MM.1S (cell line): ENCODE measurements around the gene ISLR.

Source experiments
- DNase-seq: peaks from one replicate; pipeline ENCODE4 v3.0.0-alpha.2; 2015
- H2AFZ ChIP-seq: fragments of 300-600 bp; sonication (generic); 2 replicates; pipeline ENCODE4 v1.6.0; 2016; ENCODE audit warnings: antibody characterized with exemption, low read length
- H3F3A ChIP-seq: fragments of 300-600 bp; sonication (generic); 2 replicates; pipeline ENCODE4 v1.6.1; 2016; ENCODE audit warnings: mild to moderate bottlenecking, antibody characterized with exemption, low read length, moderate library complexity, mixed read lengths; ENCODE audit not compliant: insufficient read depth
- H3K27ac ChIP-seq: fragments of 300-600 bp; sonication (generic); 2 replicates; pipeline ENCODE4 v1.5.1; 2016; ENCODE audit warnings: mild to moderate bottlenecking, low read length
- H3K27me3 ChIP-seq: fragments of 300-600 bp; sonication (generic); replicated peaks from 2 replicates; pipeline ENCODE4 v1.6.0; 2016; ENCODE audit warnings: low read length; ENCODE audit not compliant: insufficient read depth
- H3K36me3 ChIP-seq: fragments of 300-600 bp; sonication (generic); replicated peaks from 2 replicates; pipeline ENCODE4 v1.6.1; 2016; ENCODE audit warnings: mild to moderate bottlenecking, low read length, mixed read lengths; ENCODE audit not compliant: insufficient read depth
- H3K4me1 ChIP-seq: fragments of 300-600 bp; sonication (generic); 2 replicates; pipeline ENCODE4 v1.6.1; 2016; ENCODE audit warnings: low read length, mixed read lengths
- H3K4me2 ChIP-seq: fragments of 300-600 bp; sonication (generic); 2 replicates; pipeline ENCODE4 v1.6.0; 2016; ENCODE audit warnings: low read depth, low read length
- H3K4me3 ChIP-seq: fragments of 300-600 bp; sonication (generic); 2 replicates; pipeline ENCODE4 v1.5.1; 2016; ENCODE audit warnings: low read length, mixed read lengths
- H3K79me2 ChIP-seq: fragments of 300-600 bp; sonication (generic); 2 replicates; pipeline ENCODE4 v1.6.1; 2016; ENCODE audit warnings: mixed run types, low read length, mixed read lengths
- H3K9ac ChIP-seq: fragments of 300-600 bp; sonication (generic); 2 replicates; pipeline ENCODE4 v1.6.1; 2016; ENCODE audit warnings: low read length, mixed read lengths
- H3K9me2 ChIP-seq: fragments of 300-600 bp; sonication (generic); replicated peaks from 2 replicates; pipeline ENCODE4 v1.6.1; 2016; ENCODE audit warnings: mild to moderate bottlenecking, low read length, mixed read lengths; ENCODE audit not compliant: insufficient read depth
- H3K9me3 ChIP-seq: fragments of 300-600 bp; sonication (generic); replicated peaks from 2 replicates; pipeline ENCODE4 v1.6.1; 2016; ENCODE audit warnings: mild to moderate bottlenecking, low read length, mixed read lengths; ENCODE audit not compliant: insufficient read depth
- H4K20me1 ChIP-seq: fragments of 300-600 bp; sonication (generic); 2 replicates; pipeline ENCODE4 v1.6.1; 2016; ENCODE audit warnings: mild to moderate bottlenecking, low read length, moderate library complexity, mixed read lengths; ENCODE audit not compliant: insufficient read depth
- EZH2 ChIP-seq: fragments of 300-600 bp; sonication (generic); optimal IDR thresholded peaks from 2 replicates; pipeline ENCODE3; 2017; ENCODE audit warnings: low read depth, mild to moderate bottlenecking, antibody characterized with exemption, low read length, mixed read lengths
- EZH2phosphoT487 ChIP-seq: fragments of 300-600 bp; sonication (generic); IDR thresholded peaks from 2 replicates; pipeline ENCODE4 v1.6.1; 2018; ENCODE audit warnings: antibody characterized with exemption, low read length
- TF ChIP-seq, protein P1 (sequence below): fragments of 300-600 bp; sonication (generic); IDR thresholded peaks from 2 replicates; pipeline ENCODE4 v1.5.1; 2016; ENCODE audit warnings: antibody characterized with exemption, low read length, mixed read lengths

Gene ISLR

DNA sequence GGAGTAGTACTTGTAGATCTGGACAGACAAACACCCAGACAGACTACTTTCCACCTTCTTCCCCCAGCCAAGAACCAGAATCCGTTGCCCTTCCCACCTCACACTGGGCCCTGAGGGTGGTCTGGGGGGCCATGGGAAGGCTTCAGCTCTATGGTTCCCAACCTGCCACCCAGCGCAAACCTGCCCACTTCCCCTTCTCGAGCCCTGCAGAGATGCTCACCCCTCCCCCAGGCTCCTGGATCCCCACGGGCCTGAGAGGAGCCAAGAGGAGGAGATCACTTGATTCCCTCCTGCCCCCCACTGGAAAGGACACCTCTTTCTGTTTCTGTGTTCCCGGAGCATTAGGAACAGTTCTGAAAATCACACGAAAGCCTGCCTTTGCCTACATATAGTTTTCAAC, 20.4 kb downstream of the ISLR start:
- Histone ChIP-seq H3F3A (no peaks in the 10 kb centered on the region), H3K4me2 (no peak overlapping the region), H3K4me1 (no peaks in the 10 kb centered on the region), H3K36me3 (no peaks in the 10 kb centered on the region), H3K4me3 (no peak overlapping the region), H3K27ac (no peak overlapping the region), H4K20me1 (no peaks in the 10 kb centered on the region), H3K9me3 (no peaks in the 10 kb centered on the region), H3K9me2 (no peaks in the 10 kb centered on the region), H3K27me3 (peaks cover 83% of the 10 kb centered on the region), H3K79me2 (no peaks in the 10 kb centered on the region), H3K9ac (no peak overlapping the region), H2AFZ (no peak overlapping the region)
- DNase-seq, result no peak
- TF ChIP-seq EZH2 (no peak), EZH2phosphoT487 (no peak)
- TF ChIP-seq, protein P1, sequence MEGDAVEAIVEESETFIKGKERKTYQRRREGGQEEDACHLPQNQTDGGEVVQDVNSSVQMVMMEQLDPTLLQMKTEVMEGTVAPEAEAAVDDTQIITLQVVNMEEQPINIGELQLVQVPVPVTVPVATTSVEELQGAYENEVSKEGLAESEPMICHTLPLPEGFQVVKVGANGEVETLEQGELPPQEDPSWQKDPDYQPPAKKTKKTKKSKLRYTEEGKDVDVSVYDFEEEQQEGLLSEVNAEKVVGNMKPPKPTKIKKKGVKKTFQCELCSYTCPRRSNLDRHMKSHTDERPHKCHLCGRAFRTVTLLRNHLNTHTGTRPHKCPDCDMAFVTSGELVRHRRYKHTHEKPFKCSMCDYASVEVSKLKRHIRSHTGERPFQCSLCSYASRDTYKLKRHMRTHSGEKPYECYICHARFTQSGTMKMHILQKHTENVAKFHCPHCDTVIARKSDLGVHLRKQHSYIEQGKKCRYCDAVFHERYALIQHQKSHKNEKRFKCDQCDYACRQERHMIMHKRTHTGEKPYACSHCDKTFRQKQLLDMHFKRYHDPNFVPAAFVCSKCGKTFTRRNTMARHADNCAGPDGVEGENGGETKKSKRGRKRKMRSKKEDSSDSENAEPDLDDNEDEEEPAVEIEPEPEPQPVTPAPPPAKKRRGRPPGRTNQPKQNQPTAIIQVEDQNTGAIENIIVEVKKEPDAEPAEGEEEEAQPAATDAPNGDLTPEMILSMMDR, result no peak

DNA sequence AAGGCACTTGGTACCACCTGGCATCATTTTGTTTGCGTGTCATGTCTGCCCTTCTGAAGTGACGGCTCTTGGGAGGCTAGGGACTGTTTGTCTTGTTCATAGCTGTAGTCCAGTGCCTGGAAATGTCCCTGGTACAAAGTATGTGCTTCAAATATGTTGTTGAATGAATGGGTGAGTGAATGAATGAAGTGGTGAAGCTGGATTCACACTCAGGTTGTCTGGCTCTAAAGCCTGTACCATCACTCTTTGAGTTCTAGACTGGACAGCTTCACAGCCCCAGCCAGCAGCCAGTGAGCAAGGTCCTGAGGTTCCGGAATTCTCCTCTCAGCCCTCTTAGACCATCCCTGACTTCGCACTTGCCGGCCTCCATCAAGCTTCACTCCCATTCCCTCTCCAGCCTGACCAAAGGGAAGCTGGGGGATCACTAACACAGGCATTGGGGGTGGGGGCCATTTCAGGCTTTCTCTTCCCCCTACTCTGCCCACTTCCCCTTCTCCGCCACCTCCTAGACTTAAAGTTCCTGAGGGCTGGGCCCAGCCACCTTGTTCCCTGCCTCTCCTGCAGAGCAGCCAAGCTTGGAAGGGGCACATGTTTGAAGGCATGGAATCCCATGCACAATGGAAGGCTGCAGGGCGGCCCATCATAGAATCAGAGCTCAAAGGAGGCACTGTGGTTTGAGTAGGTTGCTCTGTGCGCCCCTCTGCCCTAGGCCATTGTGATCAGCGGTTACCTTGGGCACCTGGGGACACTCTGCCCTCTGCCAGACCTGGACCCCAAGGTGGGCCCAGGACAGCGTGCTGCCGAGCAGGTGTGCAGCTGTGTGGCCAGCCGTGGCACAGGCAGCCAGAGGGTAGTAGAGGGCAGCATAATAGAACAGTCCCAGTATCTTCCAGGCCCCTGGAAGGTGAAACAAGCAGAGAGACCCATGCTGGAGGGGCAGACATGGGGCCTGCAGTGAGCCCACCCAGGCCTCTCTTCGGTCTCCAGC, 21.4 kb downstream of the ISLR start:
- H3K9ac ChIP-seq, result no peak overlapping the region
- no peak for DNase-seq
- no peaks in the 10 kb centered on the region for H3K36me3 ChIP-seq
- H3K27me3 ChIP-seq, result peaks cover 82% of the 10 kb centered on the region
- no peaks in the 10 kb centered on the region for H3F3A ChIP-seq
- H3K4me2 ChIP-seq, result no peak overlapping the region
- TF ChIP-seq EZH2phosphoT487 (no peak), EZH2 (no peak)
- TF ChIP-seq, protein P1, result no peak
- H3K9me2 ChIP-seq, result no peaks in the 10 kb centered on the region
- H2AFZ ChIP-seq, result no peak overlapping the region
- no peak overlapping the region for H3K27ac ChIP-seq
- H4K20me1 ChIP-seq, result no peaks in the 10 kb centered on the region
- H3K4me1 ChIP-seq, result no peaks in the 10 kb centered on the region
- no peaks in the 10 kb centered on the region for H3K79me2 ChIP-seq
- no peak overlapping the region for H3K4me3 ChIP-seq
- H3K9me3 ChIP-seq, result no peaks in the 10 kb centered on the region

DNA sequence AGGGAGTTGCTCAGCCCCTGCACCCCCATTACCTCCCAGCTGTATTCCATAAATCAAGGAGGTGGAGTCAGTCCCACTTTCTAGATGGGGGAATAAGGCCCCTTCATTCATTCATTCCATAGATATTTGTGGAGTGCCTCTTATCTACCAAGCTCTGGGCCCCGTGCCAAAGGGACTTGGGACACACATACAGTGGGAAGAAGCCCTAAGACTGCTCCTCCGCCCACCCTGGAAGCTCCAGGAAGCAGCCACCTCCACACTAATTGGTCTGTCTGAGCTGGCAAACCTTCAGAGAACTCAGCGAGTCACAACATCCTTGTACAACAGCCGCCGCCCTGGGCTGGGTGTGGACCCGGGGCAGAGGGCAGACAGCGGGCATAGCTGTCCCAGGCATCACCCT, 22.7 kb downstream of the ISLR start:
- Histone ChIP-seq H3K9ac (no peak overlapping the region), H3K27me3 (peaks cover 80% of the 10 kb centered on the region), H3K79me2 (no peaks in the 10 kb centered on the region), H3K27ac (no peak overlapping the region), H2AFZ (no peak overlapping the region), H4K20me1 (no peaks in the 10 kb centered on the region), H3F3A (no peaks in the 10 kb centered on the region), H3K4me2 (no peak overlapping the region), H3K36me3 (no peaks in the 10 kb centered on the region), H3K9me3 (no peaks in the 10 kb centered on the region), H3K4me1 (no peaks in the 10 kb centered on the region), H3K9me2 (no peaks in the 10 kb centered on the region), H3K4me3 (no peak overlapping the region)
- no peak for DNase-seq
- TF ChIP-seq, protein P1, result no peak
- TF ChIP-seq EZH2 (no peak), EZH2phosphoT487 (no peak)
